ENCODE results near the gene FAM217A. TPM values are rescaled to one million over a fixed set of nuclear protein-coding genes. Genes with fewer than 3 reads are reported as not detected.

Gene FAM217A
- polyA plus RNA-seq, 4 donors = 1.3 to 3.5 (median 1.9) TPM

- DNase-seq (ENCODE audit: low read depth in 4 of 4, low spot score in 3 of 4) = no peak
These were observed 55.7 kb downstream of the FAM217A start for GRCh38 chr6:4023240-4023639.

- DNase-seq (ENCODE audit: low read depth in 4 of 4, low spot score in 3 of 4) = no peak
These were observed 56.9 kb downstream of the FAM217A start for GRCh38 chr6:4021854-4022695.

- DNase-seq (ENCODE audit: low read depth in 4 of 4, low spot score in 3 of 4) = peak; percentile 87 to 95 (median 90)
These were observed 57.6 kb downstream of the FAM217A start for GRCh38 chr6:4021133-4021853.

GRCh38 chr6:4020822-4021132 lies 58.2 kb downstream of the FAM217A start:
- no peak for DNase-seq (ENCODE audit: low read depth in 4 of 4, low spot score in 3 of 4)

GRCh38 chr6:4018924-4019236 lies 60.1 kb downstream of the FAM217A start:
- no peak for DNase-seq (ENCODE audit: low read depth in 4 of 4, low spot score in 3 of 4)

Other genes with a start within 250 kb of the FAM217A start
- 10 to 100 TPM in 3 of 4 donors, 1 to 10 TPM in 1; 7.2 to 12.4 (median 11.3) TPM for gene FAM50B, start 229.8 kb downstream of the FAM217A start, polyA plus RNA-seq (ENCODE audit: insufficient read length in 4 of 4)
- 100 to 1,000 TPM in 1 of 4 donors, 10 to 100 TPM in 3; 68.9 to 101 (median 91.7) TPM for gene ECI2, start 56.4 kb upstream of the FAM217A start, polyA plus RNA-seq (ENCODE audit: insufficient read length in 4 of 4)

Data from left renal pelvis (tissue), 4 donors.